Measurements from ENCODE around the gene PDE6G.

DNA sequence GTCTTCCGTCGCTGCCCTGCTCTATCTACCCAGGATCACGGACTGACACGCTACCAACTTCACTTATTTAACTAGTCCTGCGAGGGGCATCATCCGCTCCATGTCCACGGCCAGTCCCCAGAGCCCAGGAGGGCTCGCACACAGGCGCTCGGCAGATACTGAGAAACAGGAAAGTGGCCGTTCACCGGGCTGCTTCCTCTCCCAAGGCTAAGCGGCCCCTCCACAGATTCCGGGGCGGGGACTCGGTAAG is 9.7 kb upstream of the PDE6G start:
- TF ChIP-seq CTCF (IDR thresholded peaks at IDR 0.05; ENCODE audit: low read depth, low read length): no peak
- no peak for TF ChIP-seq EZH2phosphoT487 (IDR thresholded peaks at IDR 0.05; ENCODE audit: low read depth)

Data from OCI-LY3 (cell line).